ENCODE data around the gene RNASE9.

DNA sequence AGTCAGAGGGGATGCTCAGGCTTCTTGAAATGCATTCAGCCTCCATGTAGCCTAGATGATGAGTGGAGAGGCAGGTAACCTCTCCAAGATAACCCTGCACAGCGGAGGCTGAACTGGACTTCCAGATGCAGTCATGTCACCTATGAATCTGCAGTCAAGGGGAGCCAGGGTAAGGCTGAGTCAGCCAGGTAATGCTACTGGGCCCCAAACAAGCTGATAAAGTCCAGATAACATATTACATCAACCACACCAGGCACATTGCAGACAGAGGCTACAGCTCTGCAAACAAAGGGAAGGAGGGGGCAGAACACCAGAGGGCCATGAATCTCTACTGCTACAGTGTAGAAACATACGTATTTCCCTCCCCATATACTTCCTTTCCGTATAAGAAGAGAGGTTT lies 14.0 kb downstream of the RNASE9 start:
- TF ChIP-seq, protein P1, sequence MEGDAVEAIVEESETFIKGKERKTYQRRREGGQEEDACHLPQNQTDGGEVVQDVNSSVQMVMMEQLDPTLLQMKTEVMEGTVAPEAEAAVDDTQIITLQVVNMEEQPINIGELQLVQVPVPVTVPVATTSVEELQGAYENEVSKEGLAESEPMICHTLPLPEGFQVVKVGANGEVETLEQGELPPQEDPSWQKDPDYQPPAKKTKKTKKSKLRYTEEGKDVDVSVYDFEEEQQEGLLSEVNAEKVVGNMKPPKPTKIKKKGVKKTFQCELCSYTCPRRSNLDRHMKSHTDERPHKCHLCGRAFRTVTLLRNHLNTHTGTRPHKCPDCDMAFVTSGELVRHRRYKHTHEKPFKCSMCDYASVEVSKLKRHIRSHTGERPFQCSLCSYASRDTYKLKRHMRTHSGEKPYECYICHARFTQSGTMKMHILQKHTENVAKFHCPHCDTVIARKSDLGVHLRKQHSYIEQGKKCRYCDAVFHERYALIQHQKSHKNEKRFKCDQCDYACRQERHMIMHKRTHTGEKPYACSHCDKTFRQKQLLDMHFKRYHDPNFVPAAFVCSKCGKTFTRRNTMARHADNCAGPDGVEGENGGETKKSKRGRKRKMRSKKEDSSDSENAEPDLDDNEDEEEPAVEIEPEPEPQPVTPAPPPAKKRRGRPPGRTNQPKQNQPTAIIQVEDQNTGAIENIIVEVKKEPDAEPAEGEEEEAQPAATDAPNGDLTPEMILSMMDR (IDR thresholded peaks at IDR 0.05): no peak
- TF ChIP-seq EP300 (IDR thresholded peaks at IDR 0.05): no peak
- no peak for TF ChIP-seq POLR2AphosphoS5 (IDR thresholded peaks at IDR 0.05)
